PC-3 (cell line): ENCODE results near the gene MRPS31. TPM values are rescaled to one million over a fixed set of nuclear protein-coding genes. Genes with fewer than 3 reads are reported as not detected.
"Not testable (repeated sequence)": the region's sequence is repeated elsewhere in the genome, so short reads cannot be mapped to it uniquely, and the experiment has no call there.

ENCODE experiments used
- ATAC-seq: fragments of 200-7000 bp; cut with Tn5 transposase; 2 replicates; pipeline ENCODE4 v1.9.1; 2020; ENCODE audit warnings: mild to moderate bottlenecking, moderate library complexity
- BruUV-seq: library from RNA; stranded (reverse); fragments of 400-500 nt; replicated peaks from 2 replicates; lab custom pipeline; 2021; lab: Mats Ljungman, UMichigan
- CTCF ChIA-PET: fragments of 300-600 bp; sonication (Branson Sonifier 250); formaldehyde crosslinking; loops from one replicate; lab custom pipeline; 2022; ENCODE audit warnings: antibody characterized with exemption; lab: Charles Lee
- POLR2A ChIA-PET: fragments of 300-600 bp; sonication (Branson Sonifier 250); formaldehyde crosslinking; loops from one replicate; lab custom pipeline; 2022; ENCODE audit warnings: antibody characterized with exemption; ENCODE audit not compliant: unreplicated experiment; lab: Charles Lee
- DNase-seq: peaks from one replicate; pipeline ENCODE4 v3.0.0-alpha.2; 2015
- H2AFZ ChIP-seq: fragments of 300-600 bp; sonication (generic); 2 replicates; pipeline ENCODE4 v1.6.0; 2016; ENCODE audit warnings: antibody characterized with exemption, low read length
- H3F3A ChIP-seq: fragments of 300-600 bp; sonication (generic); one replicate; pipeline ENCODE4 v1.6.0; 2017; ENCODE audit warnings: antibody characterized with exemption, low read length, control low read depth, mild to moderate bottlenecking; ENCODE audit not compliant: unreplicated experiment
- H3K27ac ChIP-seq: fragments of 300-600 bp; sonication (generic); 2 replicates; pipeline ENCODE4 v1.5.1; 2016; ENCODE audit warnings: mild to moderate bottlenecking, low read length
- H3K27me3 ChIP-seq: fragments of 300-600 bp; sonication (generic); 2 replicates; pipeline ENCODE4 v1.6.1; 2016; ENCODE audit warnings: low read length, mixed read lengths
- H3K36me3 ChIP-seq: fragments of 300-600 bp; sonication (generic); 2 replicates; pipeline ENCODE4 v1.6.1; 2016; ENCODE audit warnings: low read depth, mixed run types, low read length, mixed read lengths
- H3K4me1 ChIP-seq: fragments of 300-600 bp; sonication (generic); 2 replicates; pipeline ENCODE4 v1.5.1; 2016; ENCODE audit warnings: low read length; ENCODE audit not compliant: insufficient read depth
- H3K4me2 ChIP-seq: fragments of 300-600 bp; sonication (generic); 2 replicates; pipeline ENCODE4 v1.6.0; 2016; ENCODE audit warnings: low read length
- H3K4me3 ChIP-seq: fragments of 300-600 bp; sonication (generic); 2 replicates; pipeline ENCODE4 v1.5.1; 2016; ENCODE audit warnings: mild to moderate bottlenecking, low read length, mixed read lengths
- H3K79me2 ChIP-seq: fragments of 300-600 bp; sonication (generic); 2 replicates; pipeline ENCODE4 v1.6.1; 2017; ENCODE audit warnings: low read length, mixed read lengths
- H3K9ac ChIP-seq: fragments of 300-600 bp; sonication (generic); 2 replicates; pipeline ENCODE4 v1.6.0; 2016; ENCODE audit warnings: mild to moderate bottlenecking, low read length
- H3K9me2 ChIP-seq: fragments of 300-600 bp; sonication (generic); replicated peaks from 2 replicates; pipeline ENCODE4 v1.6.1; 2016; ENCODE audit warnings: mixed run types, low read length, mixed read lengths
- H3K9me3 ChIP-seq: fragments of 300-600 bp; sonication (generic); 2 replicates; pipeline ENCODE4 v1.6.1; 2016; ENCODE audit warnings: low read length, mixed read lengths
- H4K20me1 ChIP-seq: fragments of 300-600 bp; sonication (generic); 2 replicates; pipeline ENCODE4 v1.6.1; 2016; ENCODE audit warnings: low read length, mixed read lengths
- CTCF ChIP-seq: fragments of 300-600 bp; sonication (generic); conservative IDR thresholded peaks from 2 replicates; pipeline ENCODE4 v1.5.1; 2017; ENCODE audit warnings: antibody characterized with exemption, low read depth, mild to moderate bottlenecking, low read length
- EZH2 ChIP-seq: fragments of 300-600 bp; sonication (generic); IDR thresholded peaks from one replicate; pipeline ENCODE4 v1.6.1; 2017; ENCODE audit warnings: antibody characterized with exemption, mild to moderate bottlenecking, low read length; ENCODE audit not compliant: unreplicated experiment
- EZH2phosphoT487 ChIP-seq: fragments of 300-600 bp; sonication (generic); IDR thresholded peaks from 2 replicates; pipeline ENCODE4 v1.6.1; 2018; ENCODE audit warnings: mild to moderate bottlenecking, antibody characterized with exemption, low read length, borderline replicate concordance
- intact Hi-C: fragments of 100-400 bp; cut with micrococcal nuclease; formaldehyde crosslinking; loops from 2 replicates; pipeline ENCODE4 v1.9.0; 2023
- total RNA-seq: library from RNA; depleted of rRNA; stranded (reverse); fragments of >200 nt; gene quantifications from 2 replicates; pipeline ENCODE4 v1.2.3, GENCODE V29; 2014

MRPS31 gene
- total RNA-seq, 1 experiment from 2014 or later, result 14.6 TPM

DNA sequence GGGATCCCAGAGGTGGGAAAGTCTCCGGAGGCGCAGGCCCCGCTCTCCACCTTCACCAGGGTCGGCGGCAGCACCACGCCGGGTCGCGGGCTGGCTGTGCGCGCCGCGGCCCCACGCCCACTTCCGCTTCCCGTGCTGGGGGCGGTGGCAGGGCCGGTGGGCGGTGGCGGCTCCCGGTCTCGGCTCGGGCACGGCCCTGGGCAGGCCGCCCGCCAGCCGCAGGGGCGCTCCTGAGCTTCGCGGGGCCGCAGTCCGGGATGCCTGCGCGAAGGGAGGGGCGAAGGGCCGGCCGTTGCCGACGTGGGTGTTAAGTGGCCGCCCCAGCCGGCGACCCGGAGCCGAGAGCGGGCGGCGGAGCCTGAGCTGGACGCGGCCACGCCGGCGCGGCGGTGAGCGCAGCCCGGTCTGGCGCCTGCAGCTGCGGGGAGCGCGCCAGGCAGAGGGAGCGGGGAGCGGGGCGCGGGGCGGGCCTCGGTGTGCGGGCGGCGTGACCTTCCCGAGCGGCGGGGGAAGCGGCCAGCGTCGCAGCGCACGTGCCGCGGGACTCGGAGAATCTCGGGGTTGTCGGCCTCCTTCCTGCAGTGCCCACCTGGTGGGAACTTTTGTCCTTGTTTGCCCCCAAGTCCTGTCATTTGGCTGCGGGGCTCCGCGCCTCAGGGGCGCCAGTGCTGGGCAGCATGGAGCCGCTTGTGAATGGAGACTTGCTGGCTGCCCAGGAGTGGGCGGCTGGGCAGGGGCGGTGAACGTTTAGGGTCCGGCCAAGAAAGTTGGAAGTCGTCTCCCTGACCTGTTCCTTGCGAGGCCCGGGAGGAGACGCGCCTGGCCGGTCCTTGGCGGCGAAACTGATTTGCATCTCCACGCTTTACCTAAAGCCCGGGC lies 18.5 kb upstream of the MRPS31 start, which contains the start of gene SLC25A15:
SLC25A15 (plus strand) TSS at position 337 of the 879 bp plus-strand sequence. CDS start 3,616 bp downstream, outside the sequence.
- no peak for TF ChIP-seq EZH2phosphoT487
- TF ChIP-seq CTCF, result no peak
- no peak for TF ChIP-seq EZH2
- intact Hi-C loops, result no loop called here
- CTCF ChIA-PET, result interaction anchor here (0.6 to 1.7 kb wide), 3 partner anchors 12 to 131 kb away, joined by 3 to 5 read pairs (median 3); no protein-coding TSS in a partner anchor

DNA sequence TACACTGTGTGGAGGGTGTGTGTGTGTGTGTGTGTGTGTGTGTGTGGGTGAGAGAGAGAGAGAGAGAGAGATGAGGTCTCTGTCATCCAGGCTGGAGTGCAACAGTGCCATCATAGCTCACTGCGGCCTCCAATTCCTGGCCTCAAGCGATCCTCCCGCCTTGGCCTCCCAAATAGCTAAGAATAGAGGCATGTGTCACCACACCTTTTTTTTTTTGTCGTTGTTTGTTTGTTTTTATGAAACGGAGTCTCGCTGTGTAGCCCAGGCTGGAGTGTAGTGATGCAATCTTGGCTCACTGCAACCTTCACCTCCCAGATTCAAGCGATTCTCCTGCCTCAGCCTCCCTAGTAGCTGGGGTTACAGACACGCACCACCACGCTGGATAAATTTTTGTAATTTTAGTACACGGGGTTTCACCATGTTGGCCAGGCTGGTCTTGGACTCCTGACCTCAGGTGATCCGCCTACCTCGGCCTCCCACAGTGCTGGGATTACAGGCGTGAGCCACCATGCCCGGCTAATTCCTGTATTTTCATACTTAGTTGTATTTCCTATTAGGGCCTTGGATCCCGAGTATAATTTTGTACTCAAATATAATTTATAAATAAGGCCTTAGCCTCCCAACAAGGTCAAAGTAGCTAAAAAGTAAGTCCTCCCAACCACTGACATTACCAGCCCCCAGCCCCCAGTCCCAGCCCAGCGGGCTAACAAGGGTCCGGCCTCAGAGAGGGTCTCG lies 17.7 kb upstream of the MRPS31 start:
- H3K27me3 ChIP-seq, H3K9me2 ChIP-seq, H3K4me1 ChIP-seq, intact Hi-C loops, POLR2A ChIA-PET, H3K9me3 ChIP-seq, H4K20me1 ChIP-seq, ATAC-seq, DNase-seq, H3K36me3 ChIP-seq, H3F3A ChIP-seq: not testable (repeated sequence)
- peak overlapping the region; percentile 80 for H3K9ac ChIP-seq
- peak overlapping the region; percentile 80 for H3K4me3 ChIP-seq
- peak overlapping the region; percentile 30; the same call in 1 of the 2 replicates for H3K27ac ChIP-seq
- peak overlapping the region; percentile 96 for H2AFZ ChIP-seq
- CTCF ChIA-PET, result interaction anchor here (0.6 to 1.7 kb wide), 3 partner anchors 11 to 632 kb away, joined by 3 to 5 read pairs (median 4); no protein-coding TSS in a partner anchor
- H3K79me2 ChIP-seq, result peaks cover 24% of the 10 kb centered on the region
- TSS peak; percentile 89 for BruUV-seq
- H3K4me2 ChIP-seq, result peak overlapping the region; percentile 97

More for the DNA sequence above, 18.5 kb upstream of the MRPS31 start, which contains the start of gene SLC25A15:
- Histone ChIP-seq H3K79me2 (peaks cover 24% of the 10 kb centered on the region), H3K4me2 (peak within 1 kb of the TSS; percentile 97), H3F3A (no peaks in the 10 kb centered on the region), H3K4me1 (no peaks in the 10 kb centered on the region), H3K9me2 (no peaks in the 10 kb centered on the region), H3K9ac (peak within 1 kb of the TSS; percentile 80), H3K27ac (peak within 1 kb of the TSS; percentile 46), H3K9me3 (no peaks in the 10 kb centered on the region), H3K36me3 (no peaks in the 10 kb centered on the region), H3K4me3 (peak within 1 kb of the TSS; percentile 80), H4K20me1 (no peaks in the 10 kb centered on the region), H3K27me3 (no peaks in the 10 kb centered on the region), H2AFZ (peak within 1 kb of the TSS; percentile 96)
- peak; percentile 81 for DNase-seq
- ATAC-seq, result peak; percentile 95
- BruUV-seq, result TSS peak; percentile 46
- POLR2A ChIA-PET, result no interaction called here

- no peaks in the 10 kb centered on the region for H3F3A ChIP-seq
- H3K79me2 ChIP-seq, result peaks cover 21% of the 10 kb centered on the region
- BruUV-seq, result no TSS peak
- no peak for ATAC-seq
- no peak overlapping the region for H3K4me2 ChIP-seq
- intact Hi-C loops, result no loop called here
- no peaks in the 10 kb centered on the region for H3K9me2 ChIP-seq
- H3K4me3 ChIP-seq, result no peak overlapping the region
- H3K4me1 ChIP-seq, result no peaks in the 10 kb centered on the region
- CTCF ChIA-PET, result no interaction called here
- H3K27ac ChIP-seq, result no peak overlapping the region
- no peaks in the 10 kb centered on the region for H3K27me3 ChIP-seq
- H2AFZ ChIP-seq, result no peak overlapping the region
- H3K36me3 ChIP-seq, result no peaks in the 10 kb centered on the region
- H3K9ac ChIP-seq, result no peak overlapping the region
- TF ChIP-seq EZH2 (no peak), EZH2phosphoT487 (no peak), CTCF (no peak)
- H4K20me1 ChIP-seq, result no peaks in the 10 kb centered on the region
- no peaks in the 10 kb centered on the region for H3K9me3 ChIP-seq
- POLR2A ChIA-PET, result no interaction called here
- no peak for DNase-seq
These were observed 16.1 kb upstream of the MRPS31 start for GRCh38 chr13:40787062-40787461.
